ENCODE measurements around the gene REP15. TPM values are rescaled to one million over a fixed set of nuclear protein-coding genes. Genes with fewer than 3 reads are reported as not detected.
A peak's percentile ranks its signal among the peaks of the same experiment; 100 is the strongest.

REP15 gene
- total and polyA plus RNA-seq, 4 donors, result 0.63 to 2.1 (median 1.7) TPM

GRCh38 chr12:27695556-27696292 is 523 bp upstream of the REP15 start:
- no peak overlapping the region for H3K9ac ChIP-seq (ENCODE audit: insufficient read depth in 1 of 2, low read length in 2 of 2)
- no peaks in the 10 kb centered on the region for H3K27me3 ChIP-seq (ENCODE audit: control insufficient read depth in 3 of 3, insufficient read depth in 3 of 3, low read length in 2 of 3)
- no peaks in the 10 kb centered on the region for H3K4me1 ChIP-seq (ENCODE audit: control insufficient read depth in 5 of 5, insufficient read depth in 5 of 5, low read length in 5 of 5)
- peaks cover 4 to 29% (median 15%) of the 10 kb centered on the region in 4 donors for H3K36me3 ChIP-seq (ENCODE audit: control insufficient read depth in 4 of 4, insufficient read depth in 4 of 4, low read length in 4 of 4)
- DNase-seq, result no peak
- 90 to 92% methylated on average over 6 of the region's 6 CpGs for whole genome bisulfite sequencing, 2 donors
- no peak for ATAC-seq (ENCODE audit: insufficient read depth, low FRiP score)
- H3K4me3 ChIP-seq, result no peak overlapping the region
- H3K9me3 ChIP-seq (ENCODE audit: control insufficient read depth in 4 of 4, insufficient read depth in 3 of 4, low read length in 3 of 4), result no peaks in the 10 kb centered on the region
- H3K27ac ChIP-seq (ENCODE audit: low read depth in 1 of 2, low read length in 1 of 2), result no peak overlapping the region
- no peak for TF ChIP-seq CTCF (IDR thresholded peaks at IDR 0.05; ENCODE audit: control extremely low read depth, extremely low read depth)

GRCh38 chr12:27696864-27697564 is 767 bp downstream of the REP15 start:
- Histone ChIP-seq H3K9ac (ENCODE audit: insufficient read depth in 1 of 2, low read length in 2 of 2) (no peak overlapping the region), H3K36me3 (ENCODE audit: control insufficient read depth in 4 of 4, insufficient read depth in 4 of 4, low read length in 4 of 4) (peaks cover under 1 to 24% (median 13%) of the 10 kb centered on the region in 4 donors), H3K9me3 (ENCODE audit: control insufficient read depth in 4 of 4, insufficient read depth in 3 of 4, low read length in 3 of 4) (no peaks in the 10 kb centered on the region), H3K27ac (ENCODE audit: low read depth in 1 of 2, low read length in 1 of 2) (no peak overlapping the region), H3K4me1 (ENCODE audit: control insufficient read depth in 5 of 5, insufficient read depth in 5 of 5, low read length in 5 of 5) (no peaks in the 10 kb centered on the region), H3K27me3 (ENCODE audit: control insufficient read depth in 3 of 3, insufficient read depth in 3 of 3, low read length in 2 of 3) (no peaks in the 10 kb centered on the region), H3K4me3 (no peak overlapping the region)
- ATAC-seq (ENCODE audit: insufficient read depth, low FRiP score), result no peak
- WGBS, 2 donors, result 93 to 95% methylated on average over 3 of the region's 3 CpGs
- DNase-seq, result no peak
- TF ChIP-seq CTCF (IDR thresholded peaks at IDR 0.05; ENCODE audit: control extremely low read depth, extremely low read depth), result no peak

- DNase-seq (peak; percentile 78 to 86 (median 81)), ATAC-seq (ENCODE audit: insufficient read depth, low FRiP score) (peak; percentile 87)
- no peak overlapping the region for H3K4me3 ChIP-seq
- H3K27ac ChIP-seq (ENCODE audit: low read depth in 1 of 2, low read length in 1 of 2), result no peak overlapping the region
- WGBS, 2 donors, result 3 to 8% methylated on average over 4 of the region's 4 CpGs
- no peaks in the 10 kb centered on the region for H3K4me1 ChIP-seq (ENCODE audit: control insufficient read depth in 5 of 5, insufficient read depth in 5 of 5, low read length in 5 of 5)
- no peaks in the 10 kb centered on the region for H3K27me3 ChIP-seq (ENCODE audit: control insufficient read depth in 3 of 3, insufficient read depth in 3 of 3, low read length in 2 of 3)
- H3K36me3 ChIP-seq (ENCODE audit: control insufficient read depth in 4 of 4, insufficient read depth in 4 of 4, low read length in 4 of 4), result no peaks in the 10 kb centered on the region
- H3K9me3 ChIP-seq (ENCODE audit: control insufficient read depth in 4 of 4, insufficient read depth in 3 of 4, low read length in 3 of 4), result no peaks in the 10 kb centered on the region
- TF ChIP-seq CTCF (IDR thresholded peaks at IDR 0.05; ENCODE audit: control extremely low read depth, extremely low read depth), result peak; percentile 67
- H3K9ac ChIP-seq (ENCODE audit: insufficient read depth in 1 of 2, low read length in 2 of 2), result no peak overlapping the region
Observed at GRCh38 chr12:27703720-27704452, 7.6 kb downstream of the REP15 start.

Data from lung (tissue), 12 donors.